Loucy (cell line): ENCODE measurements around the gene THTPA.

ENCODE experiments used
- H2AFZ ChIP-seq: fragments of 200-600 bp; sonication (generic); 2 replicates; pipeline ENCODE4 v1.6.0; 2016; ENCODE audit warnings: antibody characterized with exemption, mild to moderate bottlenecking, low read length, moderate library complexity
- H3F3A ChIP-seq: fragments of 200-600 bp; 2 replicates; pipeline ENCODE4 v1.6.0; 2016; ENCODE audit warnings: antibody characterized with exemption, low read depth, mild to moderate bottlenecking
- H3K27me3 ChIP-seq: fragments of 200-600 bp; sonication (generic); 2 replicates; pipeline ENCODE4 v1.6.1; 2014; ENCODE audit warnings: low read length, mild to moderate bottlenecking; ENCODE audit not compliant: insufficient read depth, poor library complexity, severe bottlenecking
- H3K36me3 ChIP-seq: fragments of 200-600 bp; sonication (generic); 2 replicates; pipeline ENCODE4 v1.6.1; 2016; ENCODE audit warnings: low read length; ENCODE audit not compliant: insufficient read depth
- H3K4me1 ChIP-seq: fragments of 200-600 bp; sonication (generic); 2 replicates; pipeline ENCODE4 v1.5.1; 2014; ENCODE audit warnings: low read length, mild to moderate bottlenecking; ENCODE audit not compliant: insufficient read depth, poor library complexity, severe bottlenecking
- H3K4me2 ChIP-seq: fragments of 200-600 bp; sonication (generic); 2 replicates; pipeline ENCODE4 v1.6.0; 2014; ENCODE audit warnings: antibody characterized with exemption, low read length, low read depth, mild to moderate bottlenecking; ENCODE audit not compliant: poor library complexity, severe bottlenecking
- H3K4me3 ChIP-seq: fragments of 200-600 bp; sonication (generic); 2 replicates; pipeline ENCODE4 v1.5.1; 2014; ENCODE audit warnings: low read length, mild to moderate bottlenecking, mixed read lengths; ENCODE audit not compliant: poor library complexity, severe bottlenecking
- H3K79me2 ChIP-seq: fragments of 200-600 bp; sonication (generic); 2 replicates; pipeline ENCODE4 v1.6.1; 2014; ENCODE audit warnings: low read length; ENCODE audit not compliant: insufficient read depth
- H3K9ac ChIP-seq: fragments of 200-600 bp; sonication (generic); 2 replicates; pipeline ENCODE4 v1.6.0; 2014; ENCODE audit warnings: mild to moderate bottlenecking, low read depth, low read length, moderate library complexity; ENCODE audit not compliant: poor library complexity, severe bottlenecking
- H3K9me2 ChIP-seq: fragments of 200-600 bp; sonication (generic); replicated peaks from 2 replicates; pipeline ENCODE4 v1.6.1; 2016; ENCODE audit warnings: low read depth, low read length, mixed read lengths
- H3K9me3 ChIP-seq: fragments of 200-600 bp; sonication (generic); 2 replicates; pipeline ENCODE4 v1.6.1; 2014; ENCODE audit warnings: mild to moderate bottlenecking, antibody characterized with exemption, low read length, low read depth; ENCODE audit not compliant: insufficient read depth
- H4K20me1 ChIP-seq: fragments of 200-600 bp; sonication (generic); 2 replicates; pipeline ENCODE4 v1.6.0; 2014; ENCODE audit warnings: antibody characterized with exemption, low read length, mild to moderate bottlenecking; ENCODE audit not compliant: insufficient read depth, poor library complexity, severe bottlenecking
- EZH2phosphoT487 ChIP-seq: fragments of 200-600 bp; IDR thresholded peaks from 2 replicates; pipeline ENCODE4 v1.6.1; 2018; ENCODE audit warnings: antibody characterized with exemption, mild to moderate bottlenecking, moderate library complexity, borderline replicate concordance
- TF ChIP-seq, protein P1 (sequence below): fragments of 200-600 bp; sonication (generic); conservative IDR thresholded peaks from 2 replicates; pipeline ENCODE4 v1.5.1; 2014; ENCODE audit warnings: mild to moderate bottlenecking, antibody characterized with exemption, low read length

The THTPA gene

DNA sequence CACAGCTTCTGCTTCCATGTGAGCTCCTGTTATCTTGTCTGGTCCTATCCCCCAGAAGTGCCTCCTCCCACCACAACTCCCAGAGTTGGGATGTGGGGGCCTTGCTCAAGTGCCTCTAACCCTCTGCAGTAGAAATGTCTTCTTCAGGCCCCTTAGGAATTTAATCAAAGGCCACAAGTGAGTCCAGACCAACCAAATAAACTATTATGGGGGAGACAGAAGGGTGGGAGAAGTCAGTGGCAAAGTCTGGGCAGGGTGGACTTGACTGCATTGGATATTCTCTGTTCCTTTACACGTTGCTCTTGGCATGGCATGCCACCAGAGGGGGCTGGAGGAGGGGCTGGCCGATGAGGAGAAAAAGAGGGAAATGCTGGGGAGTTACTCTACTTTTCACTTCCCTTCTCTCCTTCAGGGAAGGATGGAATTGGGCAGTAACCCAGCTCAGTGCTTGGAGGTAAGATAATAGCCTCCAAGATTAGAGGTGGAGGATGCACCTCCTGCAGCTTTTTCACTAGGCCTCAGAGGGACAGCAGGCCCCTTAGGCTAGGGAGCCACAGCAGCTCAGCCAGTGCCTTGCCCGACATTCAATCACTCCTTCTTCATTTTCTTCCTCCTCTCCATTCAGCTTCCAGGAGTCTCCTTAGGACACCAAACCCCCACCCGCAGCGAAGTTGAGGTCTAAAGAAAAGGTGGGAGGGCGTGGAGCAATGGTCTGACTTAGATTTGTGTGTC lies 12.7 kb downstream of the THTPA start:
- Histone ChIP-seq H3F3A (peaks cover 8% of the 10 kb centered on the region; the same call in 1 of the 2 replicates), H3K4me1 (peaks cover 36% of the 10 kb centered on the region), H3K36me3 (peaks cover 15% of the 10 kb centered on the region; the same call in 1 of the 2 replicates), H3K9me3 (no peaks in the 10 kb centered on the region), H3K79me2 (peaks cover 25% of the 10 kb centered on the region), H2AFZ (0 out of 2 replicates have a peak overlapping the region, but pooled peaks have one; percentile 13), H3K27me3 (no peaks in the 10 kb centered on the region), H3K4me3 (peak overlapping the region; percentile 92), H4K20me1 (peaks cover 15% of the 10 kb centered on the region), H3K9me2 (no peaks in the 10 kb centered on the region), H3K9ac (peak overlapping the region; percentile 83), H3K4me2 (peak overlapping the region; percentile 90)
- no peak for TF ChIP-seq EZH2phosphoT487
- TF ChIP-seq, protein P1, sequence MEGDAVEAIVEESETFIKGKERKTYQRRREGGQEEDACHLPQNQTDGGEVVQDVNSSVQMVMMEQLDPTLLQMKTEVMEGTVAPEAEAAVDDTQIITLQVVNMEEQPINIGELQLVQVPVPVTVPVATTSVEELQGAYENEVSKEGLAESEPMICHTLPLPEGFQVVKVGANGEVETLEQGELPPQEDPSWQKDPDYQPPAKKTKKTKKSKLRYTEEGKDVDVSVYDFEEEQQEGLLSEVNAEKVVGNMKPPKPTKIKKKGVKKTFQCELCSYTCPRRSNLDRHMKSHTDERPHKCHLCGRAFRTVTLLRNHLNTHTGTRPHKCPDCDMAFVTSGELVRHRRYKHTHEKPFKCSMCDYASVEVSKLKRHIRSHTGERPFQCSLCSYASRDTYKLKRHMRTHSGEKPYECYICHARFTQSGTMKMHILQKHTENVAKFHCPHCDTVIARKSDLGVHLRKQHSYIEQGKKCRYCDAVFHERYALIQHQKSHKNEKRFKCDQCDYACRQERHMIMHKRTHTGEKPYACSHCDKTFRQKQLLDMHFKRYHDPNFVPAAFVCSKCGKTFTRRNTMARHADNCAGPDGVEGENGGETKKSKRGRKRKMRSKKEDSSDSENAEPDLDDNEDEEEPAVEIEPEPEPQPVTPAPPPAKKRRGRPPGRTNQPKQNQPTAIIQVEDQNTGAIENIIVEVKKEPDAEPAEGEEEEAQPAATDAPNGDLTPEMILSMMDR, result peak; percentile 65

DNA sequence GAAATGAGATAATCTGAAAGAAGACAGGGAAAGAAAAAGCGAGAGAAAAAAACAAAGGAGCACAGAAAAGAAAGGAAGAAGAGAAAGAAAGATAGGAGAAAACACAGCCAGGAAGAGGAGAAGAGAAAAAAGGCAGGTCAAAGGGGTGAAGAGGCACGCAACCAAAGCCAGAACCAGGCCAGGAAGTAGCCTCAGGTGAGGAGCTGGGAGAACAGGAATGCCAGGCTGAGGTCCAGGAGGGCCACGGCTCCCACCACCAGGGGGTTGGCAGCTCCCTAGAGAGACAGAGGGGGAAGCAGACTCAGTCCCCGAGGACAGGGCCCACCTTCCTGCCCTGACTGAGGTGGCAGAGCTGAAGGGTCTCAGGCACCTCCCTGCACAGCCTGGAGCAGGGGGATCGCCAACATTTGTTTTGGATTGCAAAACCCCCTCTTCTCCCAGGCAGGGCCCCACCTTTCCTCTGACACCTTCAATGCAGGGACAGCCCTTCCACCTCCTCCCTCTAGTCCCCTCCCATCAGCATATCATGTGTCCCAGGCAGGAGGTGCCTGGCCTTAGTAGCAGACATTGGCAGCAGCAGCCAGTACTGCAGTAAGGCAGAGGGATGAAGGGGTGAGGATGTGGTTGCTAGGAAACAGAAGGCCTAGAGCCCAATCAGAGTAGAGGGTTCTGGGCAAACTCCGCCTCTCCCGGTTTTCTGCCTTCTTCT lies 13.5 kb downstream of the THTPA start:
- H3K9me3 ChIP-seq, result no peaks in the 10 kb centered on the region
- TF ChIP-seq EZH2phosphoT487, result no peak
- TF ChIP-seq, protein P1, result no peak
- H3K9me2 ChIP-seq, result no peaks in the 10 kb centered on the region
- peaks cover 36% of the 10 kb centered on the region for H3K4me1 ChIP-seq
- H2AFZ ChIP-seq, result 0 out of 2 replicates have a peak overlapping the region, but pooled peaks have one; percentile 13
- H3K9ac ChIP-seq, result peak overlapping the region; percentile 83
- peak overlapping the region; percentile 90 for H3K4me2 ChIP-seq
- peaks cover 25% of the 10 kb centered on the region for H3K79me2 ChIP-seq
- H3K4me3 ChIP-seq, result no peak overlapping the region
- H4K20me1 ChIP-seq, result peaks cover 15% of the 10 kb centered on the region
- H3K27me3 ChIP-seq, result no peaks in the 10 kb centered on the region
- H3K36me3 ChIP-seq, result peaks cover 12% of the 10 kb centered on the region; the same call in 1 of the 2 replicates
- peaks cover 8% of the 10 kb centered on the region; the same call in 1 of the 2 replicates for H3F3A ChIP-seq

DNA sequence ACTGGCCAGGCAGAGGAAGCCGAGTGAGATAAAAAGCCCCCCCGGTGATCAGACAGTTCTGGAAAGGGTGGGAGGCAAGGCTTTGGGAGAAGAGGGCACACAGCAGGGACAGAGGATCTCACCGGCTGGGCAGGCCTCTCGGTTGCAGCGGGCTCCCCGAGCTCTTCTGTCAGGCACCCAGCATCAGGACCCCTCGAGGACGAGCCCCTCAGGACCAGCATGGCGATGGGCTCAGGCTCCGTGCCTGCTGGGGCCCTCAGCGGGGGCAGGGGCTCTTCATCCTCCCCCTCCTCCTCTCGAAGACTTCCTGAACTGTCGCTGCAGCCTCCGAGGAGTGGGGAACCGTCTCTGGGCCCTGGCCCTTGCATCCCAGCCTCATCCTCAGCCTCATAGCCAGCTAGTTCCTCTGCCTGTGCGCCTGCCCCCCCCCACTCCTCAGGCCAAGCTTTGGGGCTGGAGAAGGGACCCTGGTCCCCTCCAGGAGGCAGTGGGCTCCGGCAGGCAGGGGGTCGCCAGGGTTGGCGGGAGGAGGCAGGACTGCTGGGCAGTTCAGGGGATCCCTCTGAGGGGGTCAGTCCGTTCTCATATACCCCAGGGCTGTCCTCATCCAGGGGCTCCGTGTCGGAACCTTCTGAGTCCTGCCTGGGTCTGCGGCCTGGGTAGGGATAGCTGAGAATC lies 14.9 kb downstream of the THTPA start:
- Histone ChIP-seq H3K36me3 (no peaks in the 10 kb centered on the region; the same call in 1 of the 2 replicates), H3K79me2 (peaks cover 21% of the 10 kb centered on the region), H3K27me3 (no peaks in the 10 kb centered on the region), H3K9ac (no peak overlapping the region), H3K4me1 (peaks cover 36% of the 10 kb centered on the region), H3K9me3 (no peaks in the 10 kb centered on the region), H3F3A (peaks cover 8% of the 10 kb centered on the region; the same call in 1 of the 2 replicates), H3K9me2 (no peaks in the 10 kb centered on the region), H3K4me3 (no peak overlapping the region), H3K4me2 (no peak overlapping the region), H2AFZ (no peak overlapping the region), H4K20me1 (peaks cover 11% of the 10 kb centered on the region)
- TF ChIP-seq, protein P1, result no peak
- no peak for TF ChIP-seq EZH2phosphoT487
